ENCODE results near the gene RASGEF1B. TPM values are rescaled to one million over a fixed set of nuclear protein-coding genes. Genes with fewer than 3 reads are reported as not detected.
"Not testable (repeated sequence)": the region's sequence is repeated elsewhere in the genome, so short reads cannot be mapped to it uniquely, and the experiment has no call there.

RASGEF1B gene
- total RNA-seq, 3 donors from 2014 or later = 15.1 to 27.7 (median 24.5) TPM

DNA sequence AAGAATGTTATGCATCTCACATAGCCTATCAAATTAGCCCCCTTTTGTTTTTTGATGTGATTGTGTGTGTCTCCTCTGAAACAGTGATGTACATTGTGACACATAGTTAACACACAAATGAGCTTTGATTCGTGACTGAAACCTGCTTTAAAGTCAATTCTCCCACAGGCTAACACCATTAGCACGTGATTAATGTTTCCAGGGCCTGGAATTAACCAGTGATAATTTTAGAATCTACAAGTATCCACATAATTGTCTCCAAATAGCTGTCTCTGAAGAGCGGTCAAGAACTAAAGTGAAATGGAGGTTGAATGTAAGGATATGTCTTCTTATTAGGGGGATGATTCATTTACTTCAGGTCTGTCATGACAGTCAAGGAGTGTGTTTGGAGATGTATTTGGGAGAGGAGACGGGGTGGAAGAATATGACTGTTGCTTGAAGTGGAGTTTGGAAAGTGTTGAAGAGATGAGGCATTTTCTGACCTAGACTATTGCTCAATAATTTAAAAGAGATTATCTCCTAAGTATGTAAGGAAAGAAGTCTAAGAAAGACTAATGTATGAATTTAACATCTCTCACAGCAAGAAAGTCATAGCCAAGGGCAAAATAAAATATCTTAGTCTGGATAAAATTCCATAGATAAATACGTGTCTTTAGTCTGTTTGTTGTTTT lies 13.7 kb upstream of the RASGEF1B start:
- ATAC-seq (no peak), DNase-seq (no peak)
- H3K4me1 Mint-ChIP-seq (ENCODE audit: low read depth) = peaks cover 14% of the 10 kb centered on the region
- no peak overlapping the region for H3K4me3 Mint-ChIP-seq
- H3K9me3 Mint-ChIP-seq = peaks cover 10% of the 10 kb centered on the region
- no peaks in the 10 kb centered on the region for H3K36me3 Mint-ChIP-seq (ENCODE audit: insufficient read depth)
- H3K27me3 Mint-ChIP-seq (ENCODE audit: low read depth) = no peaks in the 10 kb centered on the region

DNA sequence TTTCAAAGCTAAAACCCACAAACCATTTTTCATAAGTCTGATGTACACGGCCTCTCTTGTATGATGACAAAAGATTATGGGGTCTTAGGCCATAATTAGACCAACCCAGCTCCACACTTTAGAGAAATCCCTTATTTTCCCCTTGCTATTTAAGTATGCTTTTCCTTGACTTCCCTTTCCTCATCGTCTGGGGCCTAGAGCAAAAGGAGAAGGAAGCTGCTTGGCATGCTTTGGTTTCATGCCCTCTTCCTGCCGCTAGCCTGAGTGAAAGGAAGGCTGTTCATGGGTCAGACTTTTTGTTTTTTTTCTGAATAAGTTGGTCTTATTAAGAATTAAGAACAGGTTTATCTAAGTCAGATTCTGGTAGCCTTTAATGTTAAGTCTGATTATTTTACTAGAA lies 10.6 kb upstream of the RASGEF1B start:
- H3K9me3 Mint-ChIP-seq = no peaks in the 10 kb centered on the region
- no peaks in the 10 kb centered on the region for H3K4me1 Mint-ChIP-seq (ENCODE audit: low read depth)
- H3K4me3 Mint-ChIP-seq = no peak overlapping the region
- no peaks in the 10 kb centered on the region for H3K27me3 Mint-ChIP-seq (ENCODE audit: low read depth)
- DNase-seq (no peak), ATAC-seq (no peak)
- no peaks in the 10 kb centered on the region for H3K36me3 Mint-ChIP-seq (ENCODE audit: insufficient read depth)

DNA sequence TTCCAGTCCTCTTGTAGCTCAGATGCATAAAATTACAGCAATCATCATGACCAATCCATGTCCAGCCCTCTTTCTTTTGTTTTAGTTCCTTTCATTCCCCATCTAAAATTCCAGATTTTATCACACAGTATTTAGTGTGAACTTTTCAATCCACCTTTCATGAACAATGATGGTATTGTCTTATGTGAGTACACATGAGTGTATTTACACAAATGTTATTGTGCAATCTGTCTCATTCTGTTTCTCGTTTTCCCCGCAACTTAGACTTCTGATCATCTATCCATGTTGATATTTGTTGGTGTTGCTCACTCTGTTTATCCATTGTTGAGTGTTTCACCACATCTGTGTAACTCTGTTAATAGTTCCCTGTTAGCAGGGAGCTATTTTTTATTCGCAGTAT lies 9.4 kb upstream of the RASGEF1B start:
- no peaks in the 10 kb centered on the region for H3K27me3 Mint-ChIP-seq (ENCODE audit: low read depth)
- H3K9me3 Mint-ChIP-seq = no peaks in the 10 kb centered on the region
- H3K4me3 Mint-ChIP-seq = no peak overlapping the region
- no peaks in the 10 kb centered on the region for H3K4me1 Mint-ChIP-seq (ENCODE audit: low read depth)
- no peaks in the 10 kb centered on the region for H3K36me3 Mint-ChIP-seq (ENCODE audit: insufficient read depth)
- no peak for DNase-seq
- ATAC-seq = no peak

DNA sequence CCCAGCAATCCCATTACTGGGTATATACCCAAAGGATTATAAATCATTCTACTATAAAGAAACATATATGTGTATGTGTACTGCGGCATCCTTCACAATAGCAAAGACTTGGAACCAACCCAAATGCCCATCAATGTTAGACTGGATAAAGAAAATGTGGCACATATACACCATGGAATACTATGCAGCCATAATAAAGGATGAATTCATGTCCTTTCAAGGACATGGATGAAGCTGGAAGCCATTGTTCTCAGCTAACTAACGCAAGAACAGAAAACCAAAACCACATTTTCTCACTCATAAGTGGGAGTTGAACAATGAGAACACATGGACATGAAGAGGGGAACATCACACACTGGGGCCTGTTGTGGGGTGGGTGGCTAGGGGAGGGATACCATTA lies 7.9 kb upstream of the RASGEF1B start:
- not testable (repeated sequence) for H3K9me3 Mint-ChIP-seq; ATAC-seq; H3K36me3 Mint-ChIP-seq (ENCODE audit: insufficient read depth); DNase-seq; H3K4me1 Mint-ChIP-seq (ENCODE audit: low read depth); H3K27me3 Mint-ChIP-seq (ENCODE audit: low read depth); H3K4me3 Mint-ChIP-seq

DNA sequence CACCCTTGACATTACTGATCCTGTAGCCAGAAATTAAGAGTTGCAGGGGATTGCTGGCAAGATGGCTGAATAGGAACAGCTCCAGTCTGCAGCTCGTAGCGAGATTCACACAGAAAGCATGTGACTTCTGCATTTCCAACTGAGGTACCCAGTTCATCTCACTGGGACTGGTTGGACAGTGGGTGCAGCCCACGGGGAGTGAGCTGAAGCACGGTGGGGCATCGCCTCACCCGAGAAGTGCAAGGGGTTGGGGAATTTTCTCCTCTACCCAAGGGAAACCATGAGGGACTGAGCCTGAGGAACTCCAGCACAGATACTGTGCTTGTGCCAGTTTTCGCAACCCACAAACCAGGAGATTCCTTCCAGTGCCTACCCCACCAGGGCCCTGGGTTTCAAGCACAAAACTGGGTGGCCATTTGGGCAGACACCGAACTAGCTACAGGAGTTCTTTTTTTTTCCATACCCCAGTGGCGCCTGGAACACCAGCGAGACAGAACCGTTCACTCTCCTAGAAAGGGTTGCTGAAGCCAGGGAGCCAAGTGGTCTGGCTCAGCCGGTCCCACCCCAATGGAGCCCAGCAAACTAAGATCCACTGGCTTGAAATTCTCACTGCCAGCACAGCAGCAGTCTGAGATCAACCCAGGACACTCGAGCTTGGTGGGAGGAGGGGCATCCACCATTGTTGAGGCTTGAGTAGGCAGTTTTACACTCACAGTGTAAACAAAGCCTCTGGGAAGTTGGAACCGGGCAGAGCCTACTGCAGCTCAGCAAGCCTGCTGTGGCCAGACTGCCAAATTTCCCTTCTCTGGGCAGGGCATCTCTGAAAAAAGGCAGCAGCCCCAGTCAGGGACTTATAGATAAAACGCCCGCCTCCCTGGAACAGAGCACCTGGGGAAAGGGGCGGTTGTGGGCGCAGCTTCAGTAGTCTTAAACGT lies 1.9 kb upstream of the RASGEF1B start:
- H3K27me3 Mint-ChIP-seq (ENCODE audit: low read depth); ATAC-seq; H3K36me3 Mint-ChIP-seq (ENCODE audit: insufficient read depth); H3K9me3 Mint-ChIP-seq; DNase-seq; H3K4me3 Mint-ChIP-seq: not testable (repeated sequence)
- peaks cover 34% of the 10 kb centered on the region for H3K4me1 Mint-ChIP-seq (ENCODE audit: low read depth)

DNA sequence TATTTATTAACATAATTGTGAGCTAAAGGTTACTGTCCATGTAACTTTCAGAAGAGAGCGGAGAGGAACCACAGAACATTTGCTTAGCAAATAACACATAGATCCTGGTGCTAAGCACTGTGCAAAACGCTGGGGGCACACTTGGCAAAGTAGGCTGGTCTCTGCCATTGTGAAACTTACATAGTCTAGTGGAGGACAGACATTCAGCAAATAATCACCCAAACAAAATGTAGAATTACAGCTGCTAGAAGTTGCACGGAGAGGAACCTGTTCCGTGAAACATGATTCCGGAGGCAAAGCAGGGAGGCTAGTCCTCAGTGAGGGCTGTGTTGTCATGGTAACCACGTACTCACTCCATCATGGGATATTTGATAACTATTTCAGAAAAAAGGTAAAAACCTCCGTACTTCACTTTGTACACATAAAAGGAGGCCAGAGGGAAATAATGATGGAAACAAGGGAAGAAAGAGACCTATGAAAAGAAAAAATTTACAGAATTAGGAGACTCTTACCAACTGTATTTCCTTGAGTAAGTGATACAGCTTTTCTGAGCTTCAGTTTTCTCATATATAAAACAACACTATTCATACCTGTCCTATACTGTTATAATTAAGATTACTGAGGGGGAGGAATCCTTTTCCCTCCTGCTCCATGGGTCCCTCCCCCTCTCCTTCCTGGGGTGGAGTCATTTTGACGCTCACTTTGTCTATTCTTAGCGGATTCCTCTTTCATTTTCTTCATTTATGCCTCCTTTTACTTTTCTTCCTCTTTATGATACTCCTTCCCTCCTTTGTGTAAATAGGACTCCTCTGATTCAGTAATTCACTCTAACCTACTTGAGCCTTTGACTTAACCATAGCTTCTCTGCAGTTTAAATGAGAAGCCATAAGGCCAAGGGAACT lies 825 bp upstream of the RASGEF1B start:
- peaks cover 38% of the 10 kb centered on the region for H3K4me1 Mint-ChIP-seq (ENCODE audit: low read depth)
- H3K36me3 Mint-ChIP-seq (ENCODE audit: insufficient read depth) = peaks cover 2% of the 10 kb centered on the region
- DNase-seq (peak; percentile 48), ATAC-seq (peak; percentile 39 to 41)
- H3K9me3 Mint-ChIP-seq = no peaks in the 10 kb centered on the region
- H3K27me3 Mint-ChIP-seq (ENCODE audit: low read depth) = no peaks in the 10 kb centered on the region
- peak overlapping the region; percentile 93 for H3K4me3 Mint-ChIP-seq

DNA sequence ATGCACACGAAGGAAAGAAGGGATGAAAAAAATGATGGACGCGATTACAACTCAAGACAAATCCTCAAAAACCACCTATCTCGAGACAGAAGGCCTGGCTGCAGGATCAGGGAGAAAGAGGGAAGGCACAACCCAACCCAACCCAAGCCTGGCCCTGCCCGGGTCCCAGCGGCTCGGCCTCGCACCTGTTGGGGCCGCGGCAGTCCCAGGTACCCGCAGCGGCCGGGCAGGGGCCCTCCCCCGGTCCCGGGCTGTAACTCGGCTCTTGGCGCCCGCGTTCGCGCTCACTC lies 464 bp downstream of the RASGEF1B start:
- peak overlapping the region; percentile 93 for H3K4me3 Mint-ChIP-seq
- DNase-seq (no peak), ATAC-seq (no peak)
- H3K4me1 Mint-ChIP-seq (ENCODE audit: low read depth) = peaks cover 43% of the 10 kb centered on the region
- no peaks in the 10 kb centered on the region for H3K9me3 Mint-ChIP-seq
- H3K36me3 Mint-ChIP-seq (ENCODE audit: insufficient read depth) = peaks cover 2% of the 10 kb centered on the region
- H3K27me3 Mint-ChIP-seq (ENCODE audit: low read depth) = no peaks in the 10 kb centered on the region

DNA sequence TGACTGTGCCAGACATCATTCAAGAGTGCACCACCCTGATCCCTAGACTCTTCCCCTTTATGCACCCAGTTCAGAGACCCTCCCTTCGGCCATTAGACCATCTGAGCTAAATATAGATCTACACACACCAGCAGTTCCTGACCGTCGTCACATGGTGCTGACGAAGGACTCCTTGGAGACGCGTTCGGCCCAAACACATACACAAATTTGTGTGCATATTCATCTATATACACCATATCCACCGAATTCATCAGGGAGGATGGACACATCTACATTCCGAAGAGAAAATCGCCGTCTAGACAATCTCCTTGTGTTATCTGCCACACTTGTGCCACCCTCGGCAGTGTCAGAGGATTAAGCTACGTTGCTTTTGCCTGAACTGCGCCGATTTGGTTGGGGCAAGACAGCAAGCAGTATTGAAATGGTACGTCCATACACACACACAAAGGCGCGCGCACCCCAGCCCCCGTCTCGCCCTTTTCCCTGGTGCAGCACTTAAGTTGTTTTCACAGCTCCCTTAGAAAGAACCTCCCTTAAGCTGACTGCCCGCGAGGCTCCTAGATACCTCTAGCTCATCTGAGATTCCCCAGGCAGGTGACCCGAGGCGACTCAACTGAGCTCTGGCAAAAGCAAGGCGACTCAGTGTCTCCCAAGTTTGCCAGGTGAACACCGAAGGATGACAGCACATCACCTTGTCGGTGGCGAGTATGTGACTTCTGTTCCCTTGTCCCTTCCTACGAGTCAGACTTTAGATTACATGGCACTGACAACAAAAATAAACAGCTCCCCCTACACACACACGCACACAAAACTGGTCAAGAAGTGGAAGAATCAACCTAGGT lies 1.0 kb downstream of the RASGEF1B start:
- peaks cover 2% of the 10 kb centered on the region for H3K36me3 Mint-ChIP-seq (ENCODE audit: insufficient read depth)
- no peaks in the 10 kb centered on the region for H3K9me3 Mint-ChIP-seq
- H3K27me3 Mint-ChIP-seq (ENCODE audit: low read depth) = no peaks in the 10 kb centered on the region
- peak; percentile 1 to 2 for ATAC-seq
- H3K4me1 Mint-ChIP-seq (ENCODE audit: low read depth) = peaks cover 43% of the 10 kb centered on the region
- peak overlapping the region; percentile 93 for H3K4me3 Mint-ChIP-seq
- DNase-seq = peak; percentile 22

DNA sequence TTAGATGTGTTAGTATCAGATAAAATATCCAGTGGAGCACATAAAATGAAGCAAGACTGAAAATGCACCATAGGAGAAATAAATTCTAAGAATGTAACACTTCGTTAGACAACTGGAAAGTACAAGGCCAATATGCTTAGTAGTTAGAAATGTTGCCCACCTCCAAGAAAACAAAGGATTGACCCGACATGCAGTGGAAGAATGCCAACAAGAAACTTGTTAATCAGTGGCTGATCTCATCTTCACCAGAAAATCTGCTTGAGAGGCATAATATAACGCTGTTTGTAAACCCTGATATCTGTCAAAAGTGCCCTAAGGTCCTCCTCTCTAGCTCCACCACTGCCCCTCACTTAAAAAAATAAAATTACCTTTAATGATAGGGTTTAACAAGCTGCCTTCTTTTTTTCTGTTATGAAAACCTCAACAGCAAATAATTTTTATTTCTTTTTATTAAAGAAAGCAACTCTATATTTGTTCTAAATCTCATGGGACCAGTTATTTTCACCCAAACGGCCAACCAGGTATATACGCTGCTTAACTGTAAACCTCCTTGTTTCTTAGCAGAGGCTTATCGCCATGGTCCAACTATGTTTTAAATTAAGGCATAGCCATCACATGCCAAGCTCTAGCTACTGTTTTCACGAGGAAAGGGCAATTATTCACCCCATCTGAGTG lies 1.8 kb downstream of the RASGEF1B start:
- DNase-seq (no peak), ATAC-seq (no peak)
- H3K27me3 Mint-ChIP-seq (ENCODE audit: low read depth) = no peaks in the 10 kb centered on the region
- H3K4me3 Mint-ChIP-seq = peak overlapping the region; percentile 93
- H3K9me3 Mint-ChIP-seq = no peaks in the 10 kb centered on the region
- peaks cover 43% of the 10 kb centered on the region for H3K4me1 Mint-ChIP-seq (ENCODE audit: low read depth)
- H3K36me3 Mint-ChIP-seq (ENCODE audit: insufficient read depth) = peaks cover 2% of the 10 kb centered on the region

DNA sequence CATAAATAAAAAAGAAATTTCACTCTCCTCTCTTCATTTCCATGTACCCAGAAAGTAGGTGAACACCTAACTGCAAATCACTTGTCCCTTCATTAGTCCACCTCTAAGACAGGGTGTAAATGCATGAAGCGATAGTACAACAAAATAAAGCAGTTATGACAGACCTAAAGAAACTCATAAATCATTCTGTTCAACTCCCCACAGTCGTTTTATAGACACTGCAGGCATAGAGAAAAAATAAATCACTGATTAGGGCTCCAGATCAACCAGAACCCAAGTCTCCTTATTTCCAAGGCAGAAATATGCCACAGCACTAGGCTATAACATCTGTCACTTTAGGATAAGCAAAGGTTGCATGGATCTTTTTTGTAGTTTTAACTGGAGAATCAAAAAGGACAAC lies 3.0 kb downstream of the RASGEF1B start:
- Mint-ChIP-seq H3K36me3 (ENCODE audit: insufficient read depth) (peaks cover 2% of the 10 kb centered on the region), H3K9me3 (no peaks in the 10 kb centered on the region), H3K27me3 (ENCODE audit: low read depth) (no peaks in the 10 kb centered on the region), H3K4me3 (peak overlapping the region; percentile 73), H3K4me1 (ENCODE audit: low read depth) (peaks cover 47% of the 10 kb centered on the region)
- no peak for DNase-seq
- no peak for ATAC-seq

DNA sequence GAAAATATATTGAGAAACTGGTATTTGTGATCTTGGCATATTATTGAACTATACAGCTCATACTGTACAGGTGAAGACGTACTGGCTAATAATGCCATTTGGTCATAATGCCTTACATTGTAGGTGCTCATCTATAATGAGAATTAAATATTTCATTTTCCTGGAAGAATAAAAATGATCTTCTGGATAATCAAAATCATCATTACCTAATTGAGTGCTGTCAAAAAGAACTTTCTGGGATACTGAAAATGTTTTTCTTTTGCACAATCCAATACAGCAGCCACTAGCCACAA lies 4.1 kb downstream of the RASGEF1B start:
- peaks cover 2% of the 10 kb centered on the region for H3K36me3 Mint-ChIP-seq (ENCODE audit: insufficient read depth)
- no peak overlapping the region for H3K4me3 Mint-ChIP-seq
- ATAC-seq = no peak
- no peaks in the 10 kb centered on the region for H3K27me3 Mint-ChIP-seq (ENCODE audit: low read depth)
- no peak for DNase-seq
- H3K4me1 Mint-ChIP-seq (ENCODE audit: low read depth) = peaks cover 46% of the 10 kb centered on the region
- H3K9me3 Mint-ChIP-seq = no peaks in the 10 kb centered on the region

DNA sequence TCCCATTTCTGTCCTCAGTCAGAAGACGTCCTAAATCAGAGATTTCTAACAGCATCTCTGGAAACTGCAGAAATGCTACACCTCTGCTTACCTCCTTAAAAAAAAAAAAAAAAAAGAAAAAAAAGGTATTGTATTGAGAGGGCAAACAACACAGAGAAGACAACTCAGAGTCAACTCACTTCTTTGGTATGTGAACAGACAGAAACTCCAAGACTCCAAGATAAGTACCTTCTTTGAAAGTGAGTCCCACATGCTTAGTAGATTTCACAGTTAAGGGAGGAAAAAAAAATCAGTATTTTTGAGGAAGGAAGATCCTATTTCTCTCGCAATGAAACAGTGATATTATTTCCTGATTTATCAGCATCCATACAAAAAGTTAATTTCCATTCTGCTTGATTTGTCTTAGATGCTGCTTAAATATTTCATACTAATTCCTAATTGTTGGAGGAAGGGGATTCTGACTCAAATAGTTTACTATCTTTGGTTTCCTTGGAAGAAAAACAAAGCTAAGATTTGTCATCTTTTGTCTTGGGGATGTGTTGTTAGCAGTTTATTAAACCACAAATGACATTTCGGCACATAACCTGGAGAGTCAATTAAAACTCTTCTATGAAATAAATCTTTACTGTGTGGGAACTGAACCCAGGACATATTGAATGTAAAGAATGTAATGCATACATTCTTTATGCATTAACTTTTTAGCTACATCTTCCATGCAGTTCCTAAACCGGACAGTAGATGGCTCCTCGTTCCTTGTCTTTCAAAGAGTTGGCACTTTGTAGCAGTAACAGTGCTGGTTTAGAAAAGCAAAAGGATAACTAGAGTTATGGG lies 4.7 kb downstream of the RASGEF1B start:
- no peak overlapping the region for H3K4me3 Mint-ChIP-seq
- no peaks in the 10 kb centered on the region for H3K9me3 Mint-ChIP-seq
- DNase-seq (peak; percentile 70), ATAC-seq (no peak)
- H3K4me1 Mint-ChIP-seq (ENCODE audit: low read depth) = peaks cover 45% of the 10 kb centered on the region
- no peaks in the 10 kb centered on the region for H3K27me3 Mint-ChIP-seq (ENCODE audit: low read depth)
- peaks cover 5% of the 10 kb centered on the region for H3K36me3 Mint-ChIP-seq (ENCODE audit: insufficient read depth)

Data from activated T-cell treated with anti-CD3 and anti-CD28 coated beads, Interleukin-2, amount 50 U/mL, for 4 hours (primary cell).